Activated T-helper 2 cell treated with anti-CD3 and anti-CD28 coated beads, Interferon-gamma antibody, Interleukin-2, Interleukin-4, amounts not matched to agents 10 μg/mL and 5 μg/mL and 100 μg/mL, durations not matched to agents 14 hours and 24 hours and 36 hours (primary cell): ENCODE data around the gene DTYMK. TPM values are rescaled to one million over a fixed set of nuclear protein-coding genes. Genes with fewer than 3 reads are reported as not detected.

Source experiments
- DNase-seq: peaks from one replicate; pipeline ENCODE4 v3.0.0; 2021; ENCODE audit warnings: low spot score
- H3K27ac Mint-ChIP-seq: one replicate; pipeline ENCODE4 v1.8.0; 2021; ENCODE audit warnings: mixed read lengths
- H3K27me3 Mint-ChIP-seq: one replicate; pipeline ENCODE4 v1.8.0; 2021; ENCODE audit warnings: low read depth, mixed read lengths
- H3K36me3 Mint-ChIP-seq: one replicate; pipeline ENCODE4 v1.8.0; 2021; ENCODE audit warnings: low read depth, mixed read lengths
- H3K4me1 Mint-ChIP-seq: one replicate; pipeline ENCODE4 v1.8.0; 2021; ENCODE audit warnings: low read depth, mixed read lengths
- H3K4me3 Mint-ChIP-seq: one replicate; pipeline ENCODE4 v1.8.0; 2021; ENCODE audit warnings: low read depth, mild to moderate bottlenecking, moderate library complexity, mixed read lengths
- H3K9me3 Mint-ChIP-seq: one replicate; pipeline ENCODE4 v1.8.0; 2021; ENCODE audit warnings: mixed read lengths
- intact Hi-C: fragments of 100-400 bp; cut with micrococcal nuclease; formaldehyde crosslinking; loops from one replicate; pipeline ENCODE4 v1.15.1; 2023
- total RNA-seq: library from RNA; stranded (reverse); gene quantifications from 2 replicates; pipeline ENCODE4 v1.2.3, GENCODE V29; 2022

The DTYMK gene
- total RNA-seq, 1 donor from 2014 or later, result 98.2 TPM

DNA sequence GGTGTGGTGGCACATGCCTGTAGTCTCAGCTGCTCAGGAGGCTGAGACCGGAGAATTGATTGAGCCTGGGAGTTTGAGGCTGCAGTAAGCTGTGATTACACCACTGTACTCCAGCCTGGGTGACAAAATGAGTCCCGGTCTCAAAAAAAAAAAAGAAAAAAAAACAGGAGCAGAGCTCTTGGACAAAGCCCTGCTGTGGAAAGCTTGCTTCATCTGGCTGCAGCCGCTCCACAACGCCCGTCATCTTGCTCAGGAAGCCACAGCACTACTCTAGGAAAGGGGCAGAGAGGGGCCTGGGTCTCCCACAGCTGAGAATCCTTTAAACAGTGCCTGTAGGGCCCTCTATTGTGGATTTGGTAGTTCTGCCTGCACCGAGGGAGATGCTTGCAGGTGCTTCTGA, 38.2 kb downstream of the DTYMK start:
- intact Hi-C loops, result no loop called here
- Mint-ChIP-seq H3K4me3 (no peak overlapping the region), H3K27ac (no peak overlapping the region), H3K9me3 (no peaks in the 10 kb centered on the region), H3K4me1 (no peaks in the 10 kb centered on the region), H3K27me3 (no peaks in the 10 kb centered on the region), H3K36me3 (peaks cover 30% of the 10 kb centered on the region)
- no peak for DNase-seq

DNA sequence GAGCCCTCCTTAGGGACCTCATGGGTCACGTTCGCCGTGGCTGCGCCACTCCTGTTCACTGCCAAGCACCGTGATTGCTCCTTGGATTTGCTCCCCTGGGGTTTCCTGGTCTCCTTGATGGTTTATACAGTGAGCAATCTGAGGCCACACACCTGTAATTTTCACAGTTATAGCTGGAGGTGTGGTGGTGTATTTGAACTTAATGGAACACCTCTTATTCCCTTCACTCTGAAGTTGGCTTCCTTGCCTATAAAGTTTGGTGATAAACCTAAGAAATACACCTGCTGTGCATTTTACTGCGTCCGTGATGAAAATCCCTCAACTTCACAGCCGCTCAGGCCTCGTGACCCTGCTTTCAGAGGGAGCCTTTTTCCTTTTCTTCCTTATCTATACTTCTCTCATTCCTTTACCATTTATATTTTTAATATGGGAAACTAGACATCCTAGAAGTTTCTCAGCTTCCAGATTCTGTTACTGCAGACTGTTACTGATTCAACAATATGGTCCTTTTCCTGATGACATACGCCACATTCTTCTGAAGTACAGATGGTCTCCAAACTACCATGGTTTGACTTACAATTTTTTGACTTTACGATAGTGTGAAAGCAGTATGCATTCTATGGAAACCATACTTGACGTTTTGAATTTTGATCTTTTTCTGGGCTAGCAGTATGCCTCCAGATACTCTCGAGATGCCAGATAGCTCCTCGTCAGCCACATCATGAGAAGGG, 40.5 kb downstream of the DTYMK start:
- intact Hi-C loops, result no loop called here
- H3K27ac Mint-ChIP-seq, result no peak overlapping the region
- H3K27me3 Mint-ChIP-seq, result no peaks in the 10 kb centered on the region
- DNase-seq, result no peak
- peaks cover 18% of the 10 kb centered on the region for H3K36me3 Mint-ChIP-seq
- H3K4me3 Mint-ChIP-seq, result no peak overlapping the region
- H3K4me1 Mint-ChIP-seq, result peaks cover 8% of the 10 kb centered on the region
- H3K9me3 Mint-ChIP-seq, result no peaks in the 10 kb centered on the region

DNA sequence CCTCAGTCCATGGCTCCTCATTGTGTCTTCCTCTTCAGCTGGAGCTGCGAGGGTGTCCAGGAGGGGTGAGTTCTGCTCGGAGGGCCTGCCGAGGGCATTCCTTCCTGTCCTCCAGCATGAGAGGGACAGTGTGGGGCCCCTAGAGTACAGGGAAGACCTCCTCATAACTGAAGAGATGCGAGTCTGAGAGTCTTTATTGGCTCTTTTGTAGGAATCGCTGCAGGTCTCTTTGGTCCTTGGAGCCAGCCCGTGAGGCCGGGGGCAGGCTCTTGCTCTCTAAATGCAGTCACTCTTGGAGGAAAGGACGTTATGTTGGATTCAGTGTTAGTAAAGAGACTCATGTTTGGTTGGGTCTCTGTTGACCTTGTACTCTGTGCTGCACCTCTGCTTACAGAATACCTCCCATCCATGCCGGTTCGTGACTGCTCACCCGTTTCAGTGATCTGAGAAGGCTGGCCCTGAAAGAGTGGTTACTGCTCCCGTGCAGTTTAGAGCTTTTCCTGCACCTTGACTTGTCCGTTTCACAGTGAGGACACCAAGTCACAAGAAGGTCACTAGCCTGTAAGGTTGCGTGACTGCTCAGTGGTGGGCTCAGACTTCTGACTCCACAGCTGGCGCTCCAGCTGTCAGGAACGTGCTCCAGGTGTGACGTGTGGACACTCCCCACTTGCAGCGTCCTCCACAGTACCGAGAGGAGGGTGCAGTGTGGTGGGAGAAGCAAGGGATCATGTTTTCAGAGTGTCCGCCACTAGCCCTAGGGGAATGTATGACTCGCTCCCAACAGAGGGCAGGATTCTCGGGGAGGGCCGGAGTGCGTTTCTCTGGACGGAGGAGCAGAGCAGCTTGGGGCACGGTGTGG, 41.3 kb downstream of the DTYMK start:
- intact Hi-C loops, result no loop called here
- no peak for DNase-seq
- Mint-ChIP-seq H3K9me3 (no peaks in the 10 kb centered on the region), H3K4me1 (peaks cover 16% of the 10 kb centered on the region), H3K36me3 (peaks cover 22% of the 10 kb centered on the region), H3K4me3 (no peak overlapping the region), H3K27me3 (no peaks in the 10 kb centered on the region), H3K27ac (no peak overlapping the region)

DNA sequence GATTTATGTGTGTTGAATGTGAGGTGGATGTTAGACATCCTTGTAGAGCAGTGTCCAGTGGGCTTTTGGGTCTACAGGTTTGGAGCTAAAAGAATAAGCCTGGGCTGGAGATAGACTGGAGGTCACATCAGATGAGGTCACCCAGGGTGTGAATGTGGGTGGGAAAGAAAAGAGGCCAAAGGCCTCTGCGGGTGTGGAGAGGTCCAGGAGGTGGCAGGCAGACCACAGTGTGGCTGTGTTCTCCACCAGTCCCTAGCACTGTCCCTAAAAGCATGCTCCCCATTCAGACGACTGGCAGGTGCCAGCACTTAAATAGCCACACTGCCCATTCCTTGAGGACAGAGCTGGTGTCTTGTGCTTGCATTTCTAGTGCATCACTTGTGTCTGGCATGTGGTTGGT, 45.0 kb downstream of the DTYMK start:
- Mint-ChIP-seq H3K27ac (no peak overlapping the region), H3K36me3 (peaks cover 42% of the 10 kb centered on the region), H3K4me3 (no peak overlapping the region), H3K9me3 (no peaks in the 10 kb centered on the region), H3K4me1 (peaks cover 30% of the 10 kb centered on the region), H3K27me3 (no peaks in the 10 kb centered on the region)
- intact Hi-C loops, result no loop called here
- no peak for DNase-seq

DNA sequence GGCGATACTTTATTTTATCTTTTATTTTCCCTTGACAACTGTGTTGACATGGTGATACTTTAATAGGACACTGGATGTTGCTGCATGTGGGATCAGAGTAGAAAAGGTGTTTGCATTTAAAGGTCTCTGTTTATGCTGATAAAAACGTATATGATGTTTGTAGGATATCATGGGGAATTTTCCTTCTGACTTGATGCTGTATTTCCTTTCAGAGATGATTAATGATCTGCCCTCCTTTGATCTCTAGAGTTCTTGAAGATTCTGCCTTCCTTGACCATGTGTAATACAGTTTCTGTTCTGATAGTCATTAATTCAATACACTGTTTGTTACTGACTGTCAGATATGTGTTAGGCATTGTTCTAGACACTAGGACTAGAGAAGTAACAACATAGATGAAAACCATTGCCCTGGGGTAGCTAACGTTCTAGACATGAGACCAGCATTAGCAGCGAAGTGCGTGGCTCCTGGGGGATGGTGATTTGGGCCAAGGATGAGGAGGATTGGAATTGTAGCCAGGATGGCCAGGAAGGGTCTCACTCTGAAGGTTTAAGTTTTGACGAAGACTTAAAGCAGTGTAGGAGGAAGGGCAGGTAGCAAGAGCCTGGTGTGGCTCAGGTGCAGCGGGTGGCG, 46.3 kb downstream of the DTYMK start:
- DNase-seq, result no peak
- Mint-ChIP-seq H3K27me3 (no peaks in the 10 kb centered on the region), H3K4me3 (no peak overlapping the region), H3K4me1 (peaks cover 35% of the 10 kb centered on the region), H3K27ac (peak overlapping the region; percentile 26), H3K36me3 (peaks cover 42% of the 10 kb centered on the region), H3K9me3 (no peaks in the 10 kb centered on the region)
- intact Hi-C loops, result no loop called here

DNA sequence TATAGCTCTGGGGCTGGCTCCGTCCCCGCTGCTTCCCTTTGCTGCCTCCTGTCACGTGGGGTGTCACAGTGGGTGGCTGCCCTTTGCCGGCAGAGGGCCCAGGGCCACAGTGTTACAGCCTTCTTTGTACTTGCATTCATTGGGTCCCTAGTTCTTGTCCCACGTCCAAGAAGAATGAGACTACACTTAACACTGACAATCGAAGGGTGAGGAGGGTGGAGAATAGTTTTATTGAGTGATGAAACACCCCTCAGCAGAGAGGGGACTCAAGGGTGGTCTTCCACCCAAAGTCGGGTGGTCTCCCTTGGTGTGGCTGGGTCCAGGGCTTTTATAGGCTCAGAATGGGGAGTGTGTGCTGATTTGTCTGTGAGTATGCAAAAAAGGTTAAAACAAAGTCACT, 47.2 kb downstream of the DTYMK start:
- intact Hi-C loops, result loop anchor here (5.0 to 10.0 kb wide), 2 partner anchors 132 to 485 kb away; partner anchors contain the start of genes PPP1R7 and STK25
- no peaks in the 10 kb centered on the region for H3K9me3 Mint-ChIP-seq
- H3K4me3 Mint-ChIP-seq, result no peak overlapping the region
- no peak overlapping the region for H3K27ac Mint-ChIP-seq
- peaks cover 42% of the 10 kb centered on the region for H3K4me1 Mint-ChIP-seq
- H3K36me3 Mint-ChIP-seq, result peaks cover 46% of the 10 kb centered on the region
- H3K27me3 Mint-ChIP-seq, result no peaks in the 10 kb centered on the region
- DNase-seq, result no peak

DNA sequence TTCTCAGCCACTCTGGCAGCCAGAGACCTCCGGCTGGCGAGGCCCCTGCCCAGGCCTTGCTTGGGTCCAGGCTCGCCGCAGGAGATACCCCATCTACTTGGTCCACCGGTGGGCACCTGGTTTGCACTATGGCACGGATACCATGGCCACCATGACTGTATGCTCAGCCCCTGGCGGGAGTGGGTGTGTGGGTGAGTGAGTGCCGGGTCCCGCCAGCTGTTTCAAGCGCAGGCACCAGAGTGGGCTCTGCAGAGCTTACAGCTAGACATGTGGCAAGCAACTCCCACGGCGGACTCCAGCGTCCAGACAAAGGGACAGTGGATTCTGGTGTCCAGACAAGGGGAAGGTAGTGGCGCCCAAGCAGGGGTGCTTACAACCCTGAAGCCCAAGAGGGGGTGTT, 47.7 kb downstream of the DTYMK start:
- intact Hi-C loops, result loop anchor here (5.0 to 10.0 kb wide), 2 partner anchors 132 to 484 kb away; partner anchors contain the start of genes PPP1R7 and STK25
- DNase-seq, result no peak
- peak overlapping the region; percentile 94 for H3K4me3 Mint-ChIP-seq
- no peaks in the 10 kb centered on the region for H3K27me3 Mint-ChIP-seq
- H3K4me1 Mint-ChIP-seq, result peaks cover 42% of the 10 kb centered on the region
- H3K27ac Mint-ChIP-seq, result no peak overlapping the region
- no peaks in the 10 kb centered on the region for H3K9me3 Mint-ChIP-seq
- H3K36me3 Mint-ChIP-seq, result peaks cover 46% of the 10 kb centered on the region

DNA sequence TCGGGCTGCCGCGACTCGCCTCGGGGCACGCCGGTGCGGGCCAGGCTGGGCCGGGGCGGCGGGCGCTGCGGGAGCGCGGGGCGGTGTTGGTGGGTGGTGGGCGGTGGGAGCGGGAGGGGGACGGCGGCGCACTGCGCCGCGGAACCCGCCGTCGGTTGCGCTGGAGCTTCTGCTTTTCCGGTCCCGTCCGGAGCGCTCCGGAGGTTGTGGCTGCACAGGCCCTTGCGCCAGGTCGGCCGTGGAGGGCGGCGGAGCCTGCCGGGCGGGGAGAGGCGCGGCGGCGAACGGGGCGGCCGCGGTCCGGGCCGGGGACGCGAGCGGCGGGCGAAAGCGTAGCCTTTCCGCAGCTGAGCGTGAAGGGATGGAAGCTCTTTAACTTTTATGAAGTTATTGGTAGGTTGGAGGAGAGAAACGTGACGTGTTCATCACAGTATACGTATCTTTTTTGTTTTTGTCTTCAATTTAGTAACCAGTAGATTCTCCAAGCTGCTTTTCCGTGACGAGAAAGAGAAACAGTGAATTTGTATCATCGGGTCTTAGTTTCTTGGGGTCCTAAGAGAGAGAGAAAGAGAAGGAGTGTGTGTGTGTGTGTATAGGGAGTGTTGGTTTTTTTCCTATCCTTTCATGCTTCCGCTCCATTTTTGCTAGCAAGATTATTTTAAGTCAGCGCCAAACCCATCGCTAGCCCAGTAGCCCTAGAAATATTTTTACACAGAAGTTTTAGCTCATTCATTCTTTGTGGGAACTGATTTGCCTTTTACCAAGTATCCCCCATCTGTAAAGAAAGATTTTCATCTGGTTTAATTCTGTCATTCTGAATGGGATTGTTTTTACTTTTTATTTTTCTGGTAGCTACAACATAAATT, 48.6 kb downstream of the DTYMK start:
- H3K4me1 Mint-ChIP-seq, result peaks cover 42% of the 10 kb centered on the region
- H3K36me3 Mint-ChIP-seq, result peaks cover 51% of the 10 kb centered on the region
- no peak for DNase-seq
- peak overlapping the region; percentile 94 for H3K4me3 Mint-ChIP-seq
- H3K27me3 Mint-ChIP-seq, result no peaks in the 10 kb centered on the region
- intact Hi-C loops, result loop anchor here (2.0 to 10.0 kb wide), 5 partner anchors 21 to 483 kb away; partner anchors contain the start of genes D2HGDH, DTYMK, PPP1R7 and STK25
- peak overlapping the region; percentile 92 for H3K27ac Mint-ChIP-seq
- no peaks in the 10 kb centered on the region for H3K9me3 Mint-ChIP-seq

DNA sequence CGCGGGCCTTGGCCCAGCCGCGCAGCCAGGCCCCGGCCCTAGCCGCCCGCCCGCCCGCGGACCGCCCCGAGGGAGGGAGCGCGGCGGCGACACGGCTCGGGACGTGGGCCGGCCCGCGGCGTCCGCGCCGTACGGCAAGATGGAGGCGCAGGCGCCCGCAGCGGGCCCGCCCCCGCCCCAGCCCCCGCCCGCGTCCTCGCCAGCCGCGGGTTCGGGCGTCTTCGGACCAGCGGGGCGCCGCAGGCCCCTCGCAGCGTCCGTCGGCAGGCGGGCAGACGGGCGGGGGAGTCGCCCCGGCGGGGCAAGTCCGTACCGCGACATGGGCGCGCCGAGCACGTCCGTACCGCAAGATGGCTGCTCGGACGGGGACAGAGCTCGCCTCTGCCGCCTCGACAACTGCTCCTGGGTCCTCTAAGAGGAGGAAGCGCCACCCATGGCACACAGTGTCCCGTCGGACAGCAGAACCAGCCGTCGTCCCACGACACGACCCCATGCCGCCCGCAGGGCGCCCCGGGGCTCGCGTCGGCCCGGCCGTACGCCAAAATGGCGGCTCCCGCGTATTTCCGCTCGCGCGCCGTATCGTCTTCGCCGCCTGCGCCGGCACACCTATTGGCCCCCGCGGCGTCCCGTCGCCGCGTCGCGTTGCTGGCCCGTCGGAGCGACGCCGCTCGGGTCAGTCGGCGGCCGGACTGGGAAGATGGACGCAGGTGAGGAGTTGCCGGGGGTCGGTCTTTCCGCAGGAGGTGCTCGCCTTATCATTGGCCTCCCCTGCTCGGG, 49.4 kb downstream of the DTYMK start, which contains the start of the genes ATG4B and THAP4:
Gene ATG4B, plus strand, starts transcription at position 676 of the 777 bp plus-strand sequence. Its CDS starts 22 bp downstream, at position 698.
Gene THAP4, minus strand, starts transcription at position 141 of the 777 bp plus-strand sequence. CDS start 141 bp downstream, outside the sequence.
- Mint-ChIP-seq H3K27ac (peak within 1 kb of the TSS; percentile 92), H3K36me3 (peaks cover 59% of the 10 kb centered on the region), H3K4me1 (peaks cover 42% of the 10 kb centered on the region), H3K4me3 (peak within 1 kb of the TSS; percentile 94), H3K27me3 (no peaks in the 10 kb centered on the region), H3K9me3 (no peaks in the 10 kb centered on the region)
- DNase-seq, result peak; percentile 79
- intact Hi-C loops, result loop anchor here (2.0 to 10.0 kb wide), 5 partner anchors 20 to 482 kb away; partner anchors contain the start of genes D2HGDH, DTYMK, PPP1R7 and STK25

DNA sequence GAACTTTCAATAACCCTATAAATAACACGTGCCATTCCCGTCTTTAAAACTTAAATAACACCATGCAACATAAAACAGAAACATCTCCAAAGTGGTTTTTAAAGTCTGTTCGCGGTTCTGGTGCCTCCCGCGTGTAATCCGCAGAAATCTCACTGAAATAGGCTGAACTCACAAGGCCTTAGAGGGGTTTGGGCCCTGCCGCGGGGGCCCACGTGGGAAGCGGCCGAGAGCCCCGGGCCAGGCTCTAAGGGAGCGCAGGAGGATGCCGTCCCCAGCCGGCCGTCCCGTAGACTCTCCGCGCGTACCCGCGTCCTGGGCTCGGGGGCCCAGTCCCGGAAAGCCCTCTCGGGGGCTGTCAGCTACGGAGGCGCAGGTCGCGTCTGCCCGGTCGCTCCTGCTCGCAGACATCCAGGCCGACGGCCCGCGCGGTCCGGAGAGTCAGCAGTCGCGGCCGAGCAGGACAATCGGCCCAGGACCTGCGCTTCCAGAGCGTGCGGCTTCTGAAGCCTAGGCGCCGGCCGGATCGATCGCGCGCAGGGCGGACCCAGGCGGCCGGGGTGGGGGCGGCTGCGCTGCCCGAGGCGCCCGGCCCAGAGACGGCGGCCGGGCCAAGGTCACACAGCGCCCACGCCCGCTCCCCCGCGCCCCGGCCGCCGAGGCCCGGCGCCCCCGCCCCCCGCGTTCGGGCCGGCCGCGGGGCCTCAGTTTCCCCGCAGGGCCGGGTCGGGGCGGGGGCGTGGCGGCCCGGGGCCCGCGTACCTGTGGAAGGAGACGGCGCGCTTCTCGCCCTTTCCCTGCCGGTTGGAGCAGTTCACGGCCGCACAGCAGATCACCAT, 50.2 kb downstream of the DTYMK start:
- H3K27me3 Mint-ChIP-seq, result no peaks in the 10 kb centered on the region
- no peaks in the 10 kb centered on the region for H3K9me3 Mint-ChIP-seq
- H3K4me3 Mint-ChIP-seq, result peak overlapping the region; percentile 81
- intact Hi-C loops, result loop anchor here (2.0 to 10.0 kb wide), 5 partner anchors 20 to 482 kb away; partner anchors contain the start of genes D2HGDH, DTYMK, PPP1R7 and STK25
- H3K4me1 Mint-ChIP-seq, result peaks cover 34% of the 10 kb centered on the region
- DNase-seq, result peak; percentile 35
- H3K27ac Mint-ChIP-seq, result peak overlapping the region; percentile 68
- peaks cover 59% of the 10 kb centered on the region for H3K36me3 Mint-ChIP-seq
